Measurements from ENCODE around the gene CCDC77.

GRCh38 chr12:402029-402389 is 565 bp downstream of the CCDC77 start:
- no peak for TF ChIP-seq POLR2AphosphoS5 (IDR thresholded peaks at IDR 0.05)
- TF ChIP-seq, protein P1, sequence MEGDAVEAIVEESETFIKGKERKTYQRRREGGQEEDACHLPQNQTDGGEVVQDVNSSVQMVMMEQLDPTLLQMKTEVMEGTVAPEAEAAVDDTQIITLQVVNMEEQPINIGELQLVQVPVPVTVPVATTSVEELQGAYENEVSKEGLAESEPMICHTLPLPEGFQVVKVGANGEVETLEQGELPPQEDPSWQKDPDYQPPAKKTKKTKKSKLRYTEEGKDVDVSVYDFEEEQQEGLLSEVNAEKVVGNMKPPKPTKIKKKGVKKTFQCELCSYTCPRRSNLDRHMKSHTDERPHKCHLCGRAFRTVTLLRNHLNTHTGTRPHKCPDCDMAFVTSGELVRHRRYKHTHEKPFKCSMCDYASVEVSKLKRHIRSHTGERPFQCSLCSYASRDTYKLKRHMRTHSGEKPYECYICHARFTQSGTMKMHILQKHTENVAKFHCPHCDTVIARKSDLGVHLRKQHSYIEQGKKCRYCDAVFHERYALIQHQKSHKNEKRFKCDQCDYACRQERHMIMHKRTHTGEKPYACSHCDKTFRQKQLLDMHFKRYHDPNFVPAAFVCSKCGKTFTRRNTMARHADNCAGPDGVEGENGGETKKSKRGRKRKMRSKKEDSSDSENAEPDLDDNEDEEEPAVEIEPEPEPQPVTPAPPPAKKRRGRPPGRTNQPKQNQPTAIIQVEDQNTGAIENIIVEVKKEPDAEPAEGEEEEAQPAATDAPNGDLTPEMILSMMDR (IDR thresholded peaks at IDR 0.05), result no peak
- no peak for TF ChIP-seq POLR2A (IDR thresholded peaks at IDR 0.05)
- TF ChIP-seq EP300 (IDR thresholded peaks at IDR 0.05), result no peak
